Measurements from ENCODE around the gene RABGAP1L.

RABGAP1L gene

GRCh38 chr1:174900317-174900716, 741.0 kb downstream of the RABGAP1L start:
- in situ Hi-C loops (cut with MboI; ENCODE audit: low sequenced_read_pairs) = no loop called here

GRCh38 chr1:174902531-174903099, 743.3 kb downstream of the RABGAP1L start:
- in situ Hi-C loops (cut with MboI; ENCODE audit: low sequenced_read_pairs) = no loop called here

- in situ Hi-C loops (cut with MboI; ENCODE audit: low sequenced_read_pairs) = no loop called here
Observed at GRCh38 chr1:174911606-174912005, 752.3 kb downstream of the RABGAP1L start.

GRCh38 chr1:174912264-174912663, 752.9 kb downstream of the RABGAP1L start:
- in situ Hi-C loops (cut with MboI; ENCODE audit: low sequenced_read_pairs) = no loop called here

- in situ Hi-C loops (cut with MboI; ENCODE audit: low sequenced_read_pairs) = no loop called here
Observed at GRCh38 chr1:174913225-174913903, 754.0 kb downstream of the RABGAP1L start.

GRCh38 chr1:174914991-174915390, 755.7 kb downstream of the RABGAP1L start:
- in situ Hi-C loops (cut with MboI; ENCODE audit: low sequenced_read_pairs) = no loop called here

- in situ Hi-C loops (cut with MboI; ENCODE audit: low sequenced_read_pairs) = no loop called here
Observed at GRCh38 chr1:174916846-174917245, 757.5 kb downstream of the RABGAP1L start.

GRCh38 chr1:174920093-174920492, 760.8 kb downstream of the RABGAP1L start:
- in situ Hi-C loops (cut with MboI; ENCODE audit: low sequenced_read_pairs) = no loop called here

- in situ Hi-C loops (cut with MboI; ENCODE audit: low sequenced_read_pairs) = no loop called here
Observed at GRCh38 chr1:174922121-174922520, 762.8 kb downstream of the RABGAP1L start.

GRCh38 chr1:174923820-174924219, 764.5 kb downstream of the RABGAP1L start:
- in situ Hi-C loops (cut with MboI; ENCODE audit: low sequenced_read_pairs) = no loop called here

GRCh38 chr1:174928541-174928940, 769.2 kb downstream of the RABGAP1L start:
- in situ Hi-C loops (cut with MboI; ENCODE audit: low sequenced_read_pairs) = no loop called here

- in situ Hi-C loops (cut with MboI; ENCODE audit: low sequenced_read_pairs) = no loop called here
Observed at GRCh38 chr1:174931214-174931613, 771.9 kb downstream of the RABGAP1L start.

GRCh38 chr1:174932587-174932986, 773.3 kb downstream of the RABGAP1L start:
- in situ Hi-C loops (cut with MboI; ENCODE audit: low sequenced_read_pairs) = no loop called here

- in situ Hi-C loops (cut with MboI; ENCODE audit: low sequenced_read_pairs) = no loop called here
Observed at GRCh38 chr1:174935961-174936727, 776.8 kb downstream of the RABGAP1L start.

GRCh38 chr1:174938281-174939007, 779.1 kb downstream of the RABGAP1L start:
- in situ Hi-C loops (cut with MboI; ENCODE audit: low sequenced_read_pairs) = no loop called here

- in situ Hi-C loops (cut with MboI; ENCODE audit: low sequenced_read_pairs) = no loop called here
Observed at GRCh38 chr1:174939775-174940545, 780.6 kb downstream of the RABGAP1L start.

- in situ Hi-C loops (cut with MboI; ENCODE audit: low sequenced_read_pairs) = no loop called here
Observed at GRCh38 chr1:174940646-174941175, 781.4 kb downstream of the RABGAP1L start.

GRCh38 chr1:174942547-174943255, 783.4 kb downstream of the RABGAP1L start:
- in situ Hi-C loops (cut with MboI; ENCODE audit: low sequenced_read_pairs) = no loop called here

- in situ Hi-C loops (cut with MboI; ENCODE audit: low sequenced_read_pairs) = no loop called here
Observed at GRCh38 chr1:174946031-174946430, 786.7 kb downstream of the RABGAP1L start.

GRCh38 chr1:174949061-174949460, 789.7 kb downstream of the RABGAP1L start:
- in situ Hi-C loops (cut with MboI; ENCODE audit: low sequenced_read_pairs) = no loop called here

Data from HL-60/S4 treated with phorbol 12-myristate 13-acetate at 8.2 ng/mL for 4 days and 3 days (cell line).